ENCODE measurements around the gene MAP4K4.

Gene MAP4K4

DNA sequence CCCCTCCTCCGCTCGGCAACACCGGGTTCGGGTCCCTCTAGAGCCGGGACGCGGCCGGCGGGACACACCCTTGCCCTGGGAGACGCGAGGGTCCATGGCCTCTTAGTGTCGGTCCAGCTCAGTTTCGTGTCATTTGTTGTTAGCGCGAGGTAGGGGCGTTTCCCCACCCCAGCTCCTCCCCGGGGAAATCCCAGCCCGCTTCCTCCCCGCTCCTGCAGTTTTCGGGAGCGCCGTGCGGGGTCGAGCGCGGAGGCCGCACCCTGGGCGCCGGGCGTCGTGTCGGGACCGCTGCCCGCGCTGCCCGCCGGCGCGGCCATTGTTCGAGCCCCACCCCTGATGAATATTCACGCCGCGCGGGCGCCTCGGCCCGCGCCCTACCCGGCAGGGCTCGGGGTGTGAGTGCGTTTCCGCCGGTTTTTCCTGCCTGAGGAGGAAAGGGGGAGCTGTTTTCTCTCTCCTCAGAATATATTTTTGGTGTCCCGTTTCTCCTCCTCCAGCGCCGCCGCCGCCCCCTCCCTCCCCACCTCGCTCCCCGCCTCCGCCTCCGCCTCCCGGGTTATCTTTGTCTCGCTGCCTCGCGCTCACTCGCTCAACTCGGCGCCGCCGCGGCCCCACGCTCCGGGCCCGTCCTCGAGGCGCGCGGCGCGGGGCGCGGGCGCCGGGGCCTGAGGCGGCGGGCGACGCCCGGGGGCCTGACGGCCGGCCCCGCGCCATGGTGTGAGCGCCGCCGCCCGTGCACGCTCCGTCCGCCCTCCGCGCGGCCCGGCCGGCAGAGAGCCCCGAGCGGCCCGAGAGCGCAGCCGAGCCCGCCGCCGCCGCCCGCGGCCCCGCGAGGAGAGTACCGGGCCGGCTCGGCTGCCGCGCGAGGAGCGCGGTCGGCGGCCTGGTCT is at the start of gene MAP4K4:
TSS of gene MAP4K4 (plus strand) at position 584 of the 890 bp plus-strand sequence. CDS start 374 bp downstream, outside the sequence.
- DNase-seq: peak; percentile 88

- no peak for DNase-seq
Measured at GRCh38 chr2:101653469-101653868, 44.0 kb upstream of the MAP4K4 start.

GRCh38 chr2:101655702-101656422 is 41.6 kb upstream of the MAP4K4 start:
- no peak for DNase-seq

GRCh38 chr2:101657787-101658186 is 39.7 kb upstream of the MAP4K4 start:
- no peak for DNase-seq

GRCh38 chr2:101658387-101658786 is 39.1 kb upstream of the MAP4K4 start:
- DNase-seq: no peak

- no peak for DNase-seq
Measured at GRCh38 chr2:101665312-101665711, 32.2 kb upstream of the MAP4K4 start.

DNA sequence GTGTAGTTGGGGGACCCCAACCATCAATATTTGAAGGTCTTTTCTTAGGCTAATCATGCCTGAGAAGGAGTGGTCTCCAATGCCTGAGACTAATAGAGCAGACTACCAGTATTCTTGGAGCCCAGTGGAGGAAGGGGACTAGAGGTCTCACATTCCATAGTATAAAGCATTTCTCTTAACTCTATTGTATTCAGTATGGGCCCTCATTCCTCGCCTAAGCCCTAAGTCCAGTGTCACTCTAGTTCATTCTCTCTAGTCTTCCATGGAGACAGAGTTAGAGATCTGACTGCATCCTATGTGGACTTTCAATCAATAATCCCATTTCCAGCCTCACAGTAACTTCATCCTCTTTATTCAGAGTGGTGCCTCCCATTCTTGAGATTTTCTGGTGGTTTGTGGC is 29.7 kb upstream of the MAP4K4 start:
- DNase-seq: no peak

DNA sequence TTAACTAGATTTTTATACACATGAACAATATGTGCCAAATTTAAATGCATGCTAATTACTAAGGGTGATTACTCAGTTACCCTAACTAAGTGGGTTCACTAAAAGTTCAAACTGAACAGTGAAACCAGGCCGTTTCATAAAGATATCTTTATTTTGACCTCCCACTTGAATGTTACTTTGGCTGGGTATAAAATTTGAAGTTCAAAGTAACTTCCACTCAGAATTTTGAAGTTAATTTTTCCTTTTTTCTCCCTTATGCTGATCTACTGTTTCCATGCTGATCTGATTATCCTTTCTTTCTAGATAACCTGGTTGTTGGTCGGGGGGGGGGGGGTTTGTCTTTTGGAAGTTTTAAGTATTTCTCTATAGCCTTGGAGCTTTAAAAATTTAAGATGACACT is 25.5 kb upstream of the MAP4K4 start:
- no peak for DNase-seq

GRCh38 chr2:101673920-101674319 is 23.6 kb upstream of the MAP4K4 start:
- no peak for DNase-seq

GRCh38 chr2:101675512-101675911 is 22.0 kb upstream of the MAP4K4 start:
- no peak for DNase-seq

DNA sequence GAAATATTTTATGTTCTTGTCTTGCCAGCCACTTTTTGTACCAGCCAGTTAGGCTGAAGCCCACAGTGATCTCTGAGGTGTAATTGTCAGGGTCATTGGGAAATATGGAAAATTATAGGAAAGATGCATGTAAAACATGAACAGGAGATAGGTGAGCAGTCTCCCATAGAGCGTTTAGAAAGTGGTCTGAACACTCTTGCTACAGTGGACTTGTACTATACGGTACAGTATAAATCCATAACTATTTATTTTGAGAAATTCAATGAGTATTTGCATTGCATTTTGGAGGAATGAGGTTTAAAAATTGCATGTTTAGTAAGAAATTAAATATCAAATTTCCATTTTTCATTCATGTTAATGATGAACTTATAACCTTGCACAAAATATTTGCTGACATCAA is 20.8 kb upstream of the MAP4K4 start:
- no peak for DNase-seq

DNA sequence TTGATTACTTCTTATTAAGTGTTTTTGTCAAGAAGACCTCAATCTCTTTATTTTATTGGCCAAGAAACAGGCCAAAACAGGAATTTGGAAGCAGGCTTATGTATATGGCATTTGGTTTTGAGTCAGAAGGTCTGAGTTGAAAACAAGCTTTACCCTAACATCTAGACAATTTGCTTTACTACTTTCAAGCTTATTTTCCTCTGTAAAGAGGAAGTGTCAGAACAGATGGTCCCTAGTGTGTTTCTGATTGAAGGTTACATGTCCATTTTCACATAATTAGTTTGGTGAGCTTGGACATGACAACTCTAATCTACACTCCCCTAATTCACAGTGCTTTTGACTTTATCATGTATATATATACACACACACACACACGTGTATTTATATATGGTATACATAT is 19.8 kb upstream of the MAP4K4 start:
- DNase-seq: no peak

GRCh38 chr2:101678379-101678778 is 19.1 kb upstream of the MAP4K4 start:
- DNase-seq: no peak

DNA sequence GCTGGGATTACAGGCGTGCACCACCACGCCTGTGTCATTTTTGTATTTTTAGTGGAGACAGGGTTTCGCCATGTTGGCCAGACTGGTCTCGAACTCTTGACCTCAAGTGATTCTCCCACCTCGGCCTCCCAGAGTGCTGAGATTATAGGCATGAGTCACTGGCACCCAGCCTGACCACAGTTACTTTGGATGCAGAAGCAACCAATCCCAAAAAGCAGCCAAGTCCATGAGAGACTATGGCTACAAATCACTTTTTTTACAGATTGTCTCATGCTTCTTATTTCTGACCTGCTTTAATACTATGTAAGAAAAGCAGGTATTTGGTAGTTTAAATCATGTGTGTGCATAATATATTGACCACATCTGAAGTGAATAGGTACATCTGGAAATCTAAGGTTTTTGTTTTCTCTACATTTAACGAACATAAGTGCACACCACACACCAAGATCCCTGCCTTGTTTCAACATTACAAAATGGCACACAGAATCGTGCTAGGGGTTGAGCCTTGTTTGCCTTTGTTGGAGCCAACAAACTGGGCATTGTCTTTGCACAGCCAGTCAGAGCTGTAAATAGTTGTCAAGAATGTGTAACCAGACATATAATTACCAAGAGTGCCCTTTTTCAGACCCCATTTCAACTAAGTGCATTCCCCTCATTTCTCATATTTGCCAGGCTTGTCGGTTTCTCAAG is 18.3 kb upstream of the MAP4K4 start:
- DNase-seq: no peak

DNA sequence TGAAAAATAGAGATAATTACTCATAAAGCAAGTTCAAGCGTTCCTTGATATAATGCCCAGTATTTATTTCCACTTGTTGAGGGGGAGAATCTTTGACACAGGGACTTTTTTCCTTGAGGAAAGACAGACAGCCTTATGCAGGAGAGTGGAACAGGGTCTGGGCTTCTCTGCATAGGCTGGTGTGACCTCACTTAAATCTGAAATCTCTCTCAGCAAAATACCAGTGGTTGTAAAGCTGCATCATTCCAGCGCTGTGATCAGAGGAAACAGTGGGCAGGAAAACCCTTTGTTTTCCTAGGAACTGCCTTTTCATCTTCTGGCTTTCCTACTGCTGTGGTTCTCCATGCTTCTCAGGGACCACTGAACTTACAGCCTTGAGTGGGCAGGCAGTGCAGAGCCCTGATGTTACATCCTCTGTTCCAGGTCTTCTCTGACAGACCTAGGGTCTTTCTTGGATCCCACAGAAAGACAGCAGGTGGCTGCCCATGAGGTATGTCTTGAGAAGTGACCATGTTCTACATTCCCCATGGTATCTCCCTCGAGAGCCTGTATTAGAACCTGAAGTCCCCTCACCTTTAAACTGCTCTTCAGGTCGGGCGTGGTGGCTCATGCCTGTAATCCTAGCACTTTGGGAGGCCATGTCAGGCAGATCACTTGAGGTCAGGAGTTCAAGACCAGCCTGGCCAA is 17.6 kb upstream of the MAP4K4 start:
- DNase-seq: no peak

- DNase-seq: no peak
Measured at GRCh38 chr2:101682311-101682710, 15.2 kb upstream of the MAP4K4 start.

GRCh38 chr2:101684313-101684712 is 13.2 kb upstream of the MAP4K4 start:
- no peak for DNase-seq

DNA sequence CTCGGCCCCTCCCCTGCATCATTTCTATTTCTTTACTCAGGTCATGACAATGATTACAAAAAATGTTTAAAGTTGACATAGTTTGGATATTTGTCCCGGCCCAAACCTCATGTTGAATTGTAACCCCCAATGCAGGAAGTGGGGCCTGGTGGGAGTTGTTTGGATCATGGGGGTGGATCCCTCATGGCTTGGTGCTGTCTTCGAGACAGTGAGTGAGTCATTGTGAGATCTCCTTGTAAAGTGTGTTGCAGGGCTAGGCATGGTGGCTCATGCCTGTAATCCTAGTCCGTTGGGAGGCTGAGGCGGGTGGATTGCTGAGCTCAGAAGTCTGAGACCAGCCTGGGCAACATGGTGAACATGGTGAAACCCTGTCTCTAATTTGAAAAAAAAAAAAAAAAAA is 9.2 kb upstream of the MAP4K4 start:
- no peak for DNase-seq

GRCh38 chr2:101689114-101689825 is 8.2 kb upstream of the MAP4K4 start:
- DNase-seq: no peak

- DNase-seq: no peak
Measured at GRCh38 chr2:101690547-101691152, 6.9 kb upstream of the MAP4K4 start.

DNA sequence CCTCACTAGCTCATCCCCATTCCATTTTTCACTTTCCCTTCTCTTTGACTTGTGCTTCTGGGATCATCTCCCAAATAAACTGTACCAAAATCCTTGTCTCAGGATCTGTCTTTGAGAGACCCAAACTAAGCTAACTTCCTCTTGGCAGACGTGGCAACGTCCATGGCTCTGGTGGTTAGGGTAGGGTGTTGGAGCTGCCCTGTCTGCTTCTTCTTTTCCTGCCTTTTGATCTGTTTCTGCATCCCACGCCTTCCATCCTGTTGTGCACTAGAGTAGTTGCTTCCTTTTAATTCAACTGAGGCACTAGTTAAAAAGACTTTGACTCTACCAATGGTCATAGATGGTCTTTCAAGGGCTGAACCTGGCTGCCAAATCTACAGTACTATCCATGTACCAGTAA is 5.5 kb upstream of the MAP4K4 start:
- DNase-seq: no peak

- no peak for DNase-seq
Measured at GRCh38 chr2:101692766-101693165, 4.7 kb upstream of the MAP4K4 start.
